ENCODE results near the gene MYH7B. TPM values are rescaled to one million over a fixed set of nuclear protein-coding genes. Genes with fewer than 3 reads are reported as not detected.

The MYH7B gene
- total RNA-seq, 1 donor, result 0.54 TPM

DNA sequence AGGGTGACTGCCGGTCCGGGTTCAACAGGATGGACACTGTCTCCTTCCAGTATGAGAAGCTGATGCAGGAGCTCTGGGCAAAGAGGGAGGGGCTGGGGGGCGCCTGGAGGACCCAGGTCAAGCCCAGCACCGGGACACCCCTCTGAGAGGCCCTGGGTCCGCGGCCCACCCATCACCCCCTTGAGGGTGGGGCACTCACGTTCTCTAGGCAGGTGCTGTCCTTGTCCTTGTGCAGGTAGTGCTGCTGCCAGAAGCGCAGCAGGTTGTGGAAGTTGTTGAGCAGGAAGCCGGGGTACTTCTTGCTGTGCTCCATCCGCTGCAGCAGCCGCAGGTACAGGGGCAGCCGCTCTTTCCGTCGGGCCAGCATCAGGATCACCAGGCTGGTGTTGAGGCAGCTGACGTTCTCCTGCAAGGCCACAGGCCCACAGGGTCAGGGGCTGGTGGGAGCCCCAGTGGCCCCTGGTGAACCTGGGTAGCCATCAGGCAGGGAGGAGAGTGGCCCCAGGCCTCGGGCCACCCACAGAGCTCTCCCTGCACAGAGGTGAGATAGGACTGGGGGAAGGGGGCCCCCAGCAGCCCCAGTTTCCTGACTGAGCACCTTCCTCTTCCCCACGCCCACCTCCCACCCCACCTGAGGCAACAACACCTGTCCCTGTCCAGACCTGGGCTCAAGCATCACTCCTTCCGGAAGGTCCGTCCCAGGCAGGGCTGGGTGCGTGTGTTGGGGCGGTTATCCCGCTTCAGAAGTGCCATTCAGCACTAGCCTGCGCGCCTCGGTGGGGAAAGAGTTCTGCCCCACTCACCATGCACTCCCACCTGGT, 47.8 kb downstream of the MYH7B start:
- no peak for DNase-seq (ENCODE audit: low read depth in 2 of 3, low spot score in 2 of 3)

DNA sequence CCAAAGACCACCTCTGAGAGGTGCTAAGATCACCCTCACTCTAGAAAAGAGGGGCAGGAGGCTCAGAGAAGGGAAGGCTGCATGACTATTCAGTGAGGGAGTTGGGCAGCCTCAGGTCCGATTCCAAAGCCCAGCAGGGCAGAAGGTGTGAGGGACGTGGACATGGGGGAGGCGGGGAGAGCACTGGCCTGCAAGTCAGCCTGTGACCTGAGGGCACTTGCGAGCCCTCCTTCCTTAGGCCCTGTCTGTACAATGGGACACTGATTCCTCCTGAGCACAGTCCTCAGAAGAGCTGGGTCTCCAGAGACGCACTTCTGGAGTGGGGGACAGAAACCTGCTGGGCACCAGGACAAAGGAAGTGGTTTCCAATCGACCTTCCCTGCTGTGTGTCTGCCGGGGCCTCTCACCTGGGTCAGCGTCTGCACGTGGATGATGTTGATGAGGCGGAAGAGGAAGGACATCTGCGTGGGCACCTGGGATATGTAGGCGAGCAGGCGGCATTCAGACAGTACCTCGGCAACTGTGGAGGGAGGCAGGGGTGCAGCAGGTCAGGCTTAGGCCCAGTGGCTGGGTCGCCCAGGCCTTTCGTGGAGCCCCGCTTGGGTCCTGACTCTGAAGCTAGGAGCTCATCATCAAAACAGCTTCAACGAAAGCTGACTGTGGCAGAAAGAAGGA, 48.5 kb downstream of the MYH7B start:
- no peak for DNase-seq (ENCODE audit: low read depth in 2 of 3, low spot score in 2 of 3)

DNA sequence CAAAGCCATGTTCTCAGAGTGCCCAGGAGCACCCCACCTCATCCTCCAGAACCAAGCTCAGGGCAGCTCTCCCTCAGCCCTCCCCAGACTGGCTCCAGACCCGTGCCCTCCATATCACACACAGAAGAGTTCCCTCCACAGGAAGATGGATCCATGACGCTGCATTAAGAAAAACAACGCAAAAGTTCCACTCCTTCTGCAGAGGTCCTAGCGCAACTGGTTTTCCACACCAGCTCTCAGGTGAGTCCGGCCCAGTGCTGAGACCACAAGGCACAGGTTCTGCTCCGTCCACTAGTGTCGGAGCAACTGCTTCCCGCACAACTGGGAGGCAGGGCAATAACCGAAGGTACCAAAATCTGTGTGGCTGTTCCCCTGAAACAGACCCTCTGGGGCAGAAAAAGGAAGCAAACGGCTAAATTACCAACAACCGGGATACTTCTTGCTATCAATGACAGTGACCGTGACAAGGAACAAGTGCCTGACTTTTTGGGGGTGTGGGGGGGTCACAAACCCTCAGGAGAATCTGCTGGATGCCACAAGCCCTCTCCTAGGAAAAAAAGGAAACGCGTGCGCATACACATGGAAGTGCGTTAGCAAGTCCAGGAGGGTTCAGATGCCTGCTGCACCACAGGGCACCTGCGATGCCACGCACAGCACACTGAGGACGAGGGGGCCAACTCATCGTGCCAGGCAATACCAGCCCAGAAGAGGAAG, 49.2 kb downstream of the MYH7B start:
- no peak for DNase-seq (ENCODE audit: low read depth in 2 of 3, low spot score in 2 of 3)

Small RNA genes lying within 50 kb of the gene (small RNA-seq; reads per million reads assigned to genes)
- gene MIR499A, result 2.4 reads per million, percentile 72 among the genes with 10 or more reads in this experiment

Other genes with a start within 250 kb of the MYH7B start
- 10.0 TPM for gene NCOA6, start 130.2 kb upstream of the MYH7B start, total RNA-seq
- 12.9 TPM for gene GGT7, start 83.0 kb upstream of the MYH7B start, total RNA-seq
- gene ACSS2, start 79.3 kb upstream of the MYH7B start, total RNA-seq, result 50.1 TPM
- 52.0 TPM for gene GSS, start 62 bp upstream of the MYH7B start, total RNA-seq
- 43.1 TPM for gene TRPC4AP, start 136.9 kb downstream of the MYH7B start, total RNA-seq
- 66.0 TPM for gene EDEM2, start 191.5 kb downstream of the MYH7B start, total RNA-seq
- gene PROCR, start 216.2 kb downstream of the MYH7B start, total RNA-seq, result 5.7 TPM